Stimulated activated CD8-positive, alpha-beta memory T cell treated with anti-CD3 and anti-CD28 coated beads, Interleukin-4, amount 100 ng/mL, for 48 hours (primary cell): Measurements from ENCODE around the gene ACAP2.

ENCODE experiments used
- DNase-seq: peaks from one replicate; pipeline ENCODE4 v3.0.0-alpha.2; 2020

ACAP2 gene

GRCh38 chr3:195284842-195285241 lies 158.0 kb downstream of the ACAP2 start:
- no peak for DNase-seq

- no peak for DNase-seq
Observed at GRCh38 chr3:195282961-195283360, 159.9 kb downstream of the ACAP2 start.

GRCh38 chr3:195274259-195274966 lies 168.4 kb downstream of the ACAP2 start:
- DNase-seq, result no peak

GRCh38 chr3:195271410-195272243 lies 171.2 kb downstream of the ACAP2 start:
- DNase-seq, result peak; percentile 94

GRCh38 chr3:195270817-195271409 lies 171.9 kb downstream of the ACAP2 start, which contains the start of gene XXYLT1:
XXYLT1 (minus strand) TSS chr3:195271159; CDS start chr3:195271058, 101 bp downstream.
- DNase-seq, result peak; percentile 92

GRCh38 chr3:195270079-195270816 lies 172.6 kb downstream of the ACAP2 start:
- DNase-seq, result peak; percentile 68

- no peak for DNase-seq
Observed at GRCh38 chr3:195269375-195270078, 173.3 kb downstream of the ACAP2 start.

GRCh38 chr3:195268576-195269309 lies 174.1 kb downstream of the ACAP2 start:
- DNase-seq, result no peak

GRCh38 chr3:195267096-195267495 lies 175.7 kb downstream of the ACAP2 start:
- DNase-seq, result no peak

- no peak for DNase-seq
Observed at GRCh38 chr3:195266428-195266827, 176.4 kb downstream of the ACAP2 start.

- no peak for DNase-seq
Observed at GRCh38 chr3:195265363-195265976, 177.3 kb downstream of the ACAP2 start.

- DNase-seq, result no peak
Observed at GRCh38 chr3:195263925-195264600, 178.8 kb downstream of the ACAP2 start.

GRCh38 chr3:195263193-195263924 lies 179.5 kb downstream of the ACAP2 start:
- DNase-seq, result no peak

- DNase-seq, result no peak
Observed at GRCh38 chr3:195261925-195262324, 180.9 kb downstream of the ACAP2 start.

GRCh38 chr3:195260280-195260905 lies 182.4 kb downstream of the ACAP2 start:
- DNase-seq, result peak; percentile 45

- peak; percentile 92 for DNase-seq
Observed at GRCh38 chr3:195259475-195260279, 183.1 kb downstream of the ACAP2 start.

GRCh38 chr3:195259154-195259474 lies 183.7 kb downstream of the ACAP2 start:
- DNase-seq, result no peak

- no peak for DNase-seq
Observed at GRCh38 chr3:195258449-195259153, 184.2 kb downstream of the ACAP2 start.
